ENCODE results near the gene ACSF2. TPM values are rescaled to one million over a fixed set of nuclear protein-coding genes. Genes with fewer than 3 reads are reported as not detected.

ACSF2 gene
- total RNA-seq, 2 donors from 2014 or later: 49.0 to 111 TPM

DNA sequence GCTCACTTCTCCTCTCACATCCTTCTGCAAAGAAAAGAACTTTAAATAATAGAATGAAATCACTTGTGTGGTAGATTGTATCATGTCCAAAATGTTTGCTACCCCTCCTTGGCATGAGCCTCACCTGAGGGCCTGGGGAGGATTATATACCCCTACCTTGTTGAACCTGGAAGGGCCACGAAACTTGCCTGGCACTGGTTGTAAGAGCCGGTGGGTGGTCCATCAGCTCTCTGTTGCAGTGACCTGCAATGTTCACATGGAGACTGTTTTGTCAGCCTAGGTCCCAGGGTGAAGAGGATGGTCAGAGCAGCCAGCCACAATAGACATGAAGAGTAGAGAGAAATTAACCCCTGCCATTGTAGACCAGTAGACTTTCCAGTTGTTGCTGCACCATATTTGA lies 62.9 kb downstream of the ACSF2 start:
- intact Hi-C loops (cut with DNase I): no loop called here
- H3K4me1 ChIP-seq (replicated peaks): no peaks in the 10 kb centered on the region
- no peak overlapping the region for H3K27ac ChIP-seq
- no peak for DNase-seq (ENCODE audit: low spot score)
- no peaks in the 10 kb centered on the region for H3K27me3 ChIP-seq (replicated peaks; ENCODE audit: insufficient read depth)
- no peaks in the 10 kb centered on the region for H3K9me3 ChIP-seq
- no peak for TF ChIP-seq POLR2A (IDR thresholded peaks at IDR 0.05)
- TF ChIP-seq, protein P1, sequence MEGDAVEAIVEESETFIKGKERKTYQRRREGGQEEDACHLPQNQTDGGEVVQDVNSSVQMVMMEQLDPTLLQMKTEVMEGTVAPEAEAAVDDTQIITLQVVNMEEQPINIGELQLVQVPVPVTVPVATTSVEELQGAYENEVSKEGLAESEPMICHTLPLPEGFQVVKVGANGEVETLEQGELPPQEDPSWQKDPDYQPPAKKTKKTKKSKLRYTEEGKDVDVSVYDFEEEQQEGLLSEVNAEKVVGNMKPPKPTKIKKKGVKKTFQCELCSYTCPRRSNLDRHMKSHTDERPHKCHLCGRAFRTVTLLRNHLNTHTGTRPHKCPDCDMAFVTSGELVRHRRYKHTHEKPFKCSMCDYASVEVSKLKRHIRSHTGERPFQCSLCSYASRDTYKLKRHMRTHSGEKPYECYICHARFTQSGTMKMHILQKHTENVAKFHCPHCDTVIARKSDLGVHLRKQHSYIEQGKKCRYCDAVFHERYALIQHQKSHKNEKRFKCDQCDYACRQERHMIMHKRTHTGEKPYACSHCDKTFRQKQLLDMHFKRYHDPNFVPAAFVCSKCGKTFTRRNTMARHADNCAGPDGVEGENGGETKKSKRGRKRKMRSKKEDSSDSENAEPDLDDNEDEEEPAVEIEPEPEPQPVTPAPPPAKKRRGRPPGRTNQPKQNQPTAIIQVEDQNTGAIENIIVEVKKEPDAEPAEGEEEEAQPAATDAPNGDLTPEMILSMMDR (IDR thresholded peaks at IDR 0.05): no peak
- no peak for TF ChIP-seq POLR2AphosphoS5 (IDR thresholded peaks at IDR 0.05)
- 97% methylated on average over 2 of the region's 2 CpGs for WGBS
- H3K36me3 ChIP-seq: peaks cover 0 to 8% of the 10 kb centered on the region in 2 donors
- no peak overlapping the region for H3K4me3 ChIP-seq

DNA sequence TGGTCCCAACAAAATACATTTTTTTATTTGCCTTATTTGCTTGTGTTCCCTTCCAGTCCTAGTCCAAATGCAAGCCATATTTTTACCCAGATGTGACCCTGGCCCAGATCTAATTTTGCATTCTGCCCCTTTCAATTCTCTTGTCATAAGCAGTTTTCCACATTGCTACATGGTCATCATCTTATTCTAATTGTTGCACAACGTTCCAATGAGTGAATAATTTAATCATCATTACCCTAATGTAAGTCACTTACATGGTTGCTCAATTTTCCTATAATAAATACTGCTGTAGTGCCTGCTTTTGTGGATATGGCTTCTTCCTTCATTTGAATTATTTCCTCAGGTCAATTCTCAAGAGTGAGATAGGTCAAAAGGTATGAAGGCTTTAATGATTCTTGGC lies 65.5 kb downstream of the ACSF2 start:
- TF ChIP-seq POLR2A (IDR thresholded peaks at IDR 0.05): no peak
- TF ChIP-seq POLR2AphosphoS5 (IDR thresholded peaks at IDR 0.05): no peak
- TF ChIP-seq, protein P1 (IDR thresholded peaks at IDR 0.05): no peak
- 52% methylated on average over 1 of the region's 1 CpG for WGBS
- H3K36me3 ChIP-seq: no peaks in the 10 kb centered on the region
- H3K27ac ChIP-seq: no peak overlapping the region
- intact Hi-C loops (cut with DNase I): no loop called here
- no peak for DNase-seq (ENCODE audit: low spot score)
- H3K27me3 ChIP-seq (replicated peaks; ENCODE audit: insufficient read depth): no peaks in the 10 kb centered on the region
- H3K4me3 ChIP-seq: no peak overlapping the region
- H3K4me1 ChIP-seq (replicated peaks): no peaks in the 10 kb centered on the region
- H3K9me3 ChIP-seq: no peaks in the 10 kb centered on the region

DNA sequence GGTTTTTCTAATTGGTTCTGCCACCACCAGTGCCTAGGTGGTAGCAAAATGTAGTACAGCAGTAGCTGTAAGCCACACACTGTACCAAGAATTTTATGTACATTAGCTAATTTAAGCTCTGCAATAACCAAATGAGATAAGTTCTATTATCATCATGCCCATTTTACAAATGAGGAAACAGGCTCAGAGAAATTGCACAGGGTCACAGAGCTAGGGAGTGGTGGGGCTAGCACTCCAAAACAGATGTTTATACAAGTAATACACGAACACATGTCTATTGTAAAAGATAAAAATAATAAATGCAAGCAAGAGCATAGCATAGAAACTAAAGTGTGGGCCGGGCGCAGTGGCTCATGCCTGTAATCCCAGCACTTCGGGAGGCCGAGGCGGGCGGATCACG lies 66.2 kb downstream of the ACSF2 start:
- Histone ChIP-seq H3K36me3 (no peaks in the 10 kb centered on the region), H3K9me3 (no peaks in the 10 kb centered on the region), H3K27ac (no peak overlapping the region), H3K27me3 (replicated peaks; ENCODE audit: insufficient read depth) (no peaks in the 10 kb centered on the region), H3K4me3 (no peak overlapping the region), H3K4me1 (replicated peaks) (no peaks in the 10 kb centered on the region)
- no peak for TF ChIP-seq POLR2AphosphoS5 (IDR thresholded peaks at IDR 0.05)
- TF ChIP-seq POLR2A (IDR thresholded peaks at IDR 0.05): no peak
- TF ChIP-seq, protein P1 (IDR thresholded peaks at IDR 0.05): no peak
- intact Hi-C loops (cut with DNase I): no loop called here
- no peak for DNase-seq (ENCODE audit: low spot score)
- 85% methylated on average over 8 of the region's 8 CpGs for WGBS

DNA sequence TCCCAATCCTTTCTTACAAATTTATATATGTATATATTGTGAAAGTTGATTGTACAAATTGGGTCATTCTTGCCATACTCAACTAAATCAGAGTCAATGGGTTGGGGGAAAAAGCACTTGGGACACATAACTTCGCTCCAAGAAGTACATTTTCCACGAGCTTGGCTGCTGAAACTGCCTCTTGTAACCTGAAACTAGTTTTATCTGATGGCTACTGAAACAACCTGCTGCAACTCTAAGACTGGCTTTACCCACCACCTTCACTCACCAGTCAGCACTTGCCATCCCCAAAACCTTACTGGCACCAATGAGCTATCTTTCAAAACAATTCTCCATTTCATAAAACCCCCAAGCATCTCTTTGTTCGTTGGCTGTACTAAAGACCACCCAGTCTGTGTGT lies 67.7 kb downstream of the ACSF2 start:
- H3K9me3 ChIP-seq: no peaks in the 10 kb centered on the region
- intact Hi-C loops (cut with DNase I): no loop called here
- H3K27me3 ChIP-seq (replicated peaks; ENCODE audit: insufficient read depth): no peaks in the 10 kb centered on the region
- H3K4me3 ChIP-seq: no peak overlapping the region
- no peaks in the 10 kb centered on the region for H3K36me3 ChIP-seq
- no peaks in the 10 kb centered on the region for H3K4me1 ChIP-seq (replicated peaks)
- H3K27ac ChIP-seq: no peak overlapping the region
- no peak for DNase-seq (ENCODE audit: low spot score)
- 28% methylated on average over 3 of the region's 3 CpGs for WGBS
- TF ChIP-seq POLR2A (IDR thresholded peaks at IDR 0.05): no peak
- TF ChIP-seq POLR2AphosphoS5 (IDR thresholded peaks at IDR 0.05): no peak
- TF ChIP-seq, protein P1 (IDR thresholded peaks at IDR 0.05): no peak

DNA sequence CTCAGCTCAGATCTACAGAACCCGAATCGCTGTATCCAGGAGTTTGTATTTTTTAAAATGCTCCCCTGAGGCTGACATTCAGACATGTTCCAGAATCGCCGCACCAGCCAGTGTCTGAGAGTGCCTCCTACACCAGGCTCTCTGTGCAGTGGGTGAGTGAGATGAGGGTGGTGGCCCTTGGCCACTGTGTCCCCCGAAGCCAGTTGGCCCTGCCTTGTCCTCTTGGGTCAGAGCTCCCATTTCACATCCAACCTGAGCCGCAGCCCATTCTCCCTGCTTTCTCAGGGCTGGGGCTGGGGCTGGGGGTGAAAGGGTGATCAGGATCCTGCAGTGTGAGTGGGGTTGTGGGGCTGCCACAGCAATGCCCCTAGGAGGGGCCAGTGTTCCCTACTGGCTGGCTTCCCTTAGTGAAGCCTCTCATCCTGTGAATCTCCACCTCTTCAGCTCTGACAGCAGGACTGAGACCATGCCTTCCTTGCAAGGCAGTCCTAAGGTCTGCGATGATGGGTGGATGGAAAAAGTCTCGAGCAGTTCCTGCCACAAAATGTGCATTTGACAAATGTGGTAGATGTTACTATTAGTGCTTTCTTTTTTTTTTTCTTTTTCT lies 69.3 kb downstream of the ACSF2 start:
- no peaks in the 10 kb centered on the region for H3K36me3 ChIP-seq
- 90% methylated on average over 8 of the region's 8 CpGs for WGBS

More for the DNA sequence above, 69.3 kb downstream of the ACSF2 start:
- Histone ChIP-seq H3K27ac (no peak overlapping the region), H3K4me1 (replicated peaks) (no peaks in the 10 kb centered on the region), H3K9me3 (no peaks in the 10 kb centered on the region), H3K4me3 (no peak overlapping the region), H3K27me3 (replicated peaks; ENCODE audit: insufficient read depth) (no peaks in the 10 kb centered on the region)
- intact Hi-C loops (cut with DNase I): no loop called here
- TF ChIP-seq POLR2A (IDR thresholded peaks at IDR 0.05) (no peak), POLR2AphosphoS5 (IDR thresholded peaks at IDR 0.05) (no peak)
- TF ChIP-seq, protein P1 (IDR thresholded peaks at IDR 0.05): no peak
- no peak for DNase-seq (ENCODE audit: low spot score)
